ENCODE measurements around the gene PI4KB. TPM values are rescaled to one million over a fixed set of nuclear protein-coding genes. Genes with fewer than 3 reads are reported as not detected.
A peak's percentile ranks its signal among the peaks of the same experiment; 100 is the strongest.

The PI4KB gene
- total RNA-seq, 1 experiment from 2014 or later = 52.7 TPM

DNA sequence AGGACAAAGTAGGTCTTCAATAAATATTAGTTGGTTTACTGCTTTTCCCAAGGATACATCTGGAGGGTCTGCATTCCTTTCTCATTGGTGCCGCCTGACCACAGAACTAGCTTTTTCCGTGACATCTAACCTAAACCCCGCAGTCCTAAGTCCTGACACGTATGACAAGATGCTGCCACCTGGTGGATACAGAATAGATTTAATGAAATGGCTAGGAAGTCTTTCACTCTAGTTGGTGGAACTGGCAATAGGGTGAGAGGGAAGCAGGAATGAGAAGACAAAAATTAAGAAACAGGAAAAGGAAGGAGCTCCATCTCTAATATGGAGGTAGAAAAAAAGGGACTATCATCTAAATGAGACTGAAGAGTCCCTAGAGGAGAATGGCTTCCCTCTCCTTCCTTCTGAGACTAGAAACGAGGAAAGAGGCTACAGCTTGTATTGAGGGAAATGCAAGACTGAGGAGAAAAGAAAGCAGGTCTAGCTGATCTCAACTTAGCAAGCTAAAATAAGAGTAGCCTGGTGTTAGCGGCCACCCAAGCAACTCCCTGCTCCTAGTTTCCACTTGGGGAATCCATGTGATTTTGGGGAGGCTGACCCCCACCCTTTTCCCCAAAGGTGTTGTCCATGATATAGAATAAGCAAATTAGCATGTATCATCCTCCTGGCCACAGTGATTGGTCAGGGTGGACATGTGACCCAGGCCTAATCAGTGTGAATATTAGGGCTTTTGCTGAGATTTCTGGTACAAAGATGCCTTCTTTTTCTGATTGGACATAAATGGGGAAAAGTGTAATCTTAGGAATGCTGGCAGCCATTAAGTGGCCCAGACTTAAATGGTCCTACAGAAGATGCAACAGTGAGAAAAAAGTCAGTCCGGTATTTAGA is 13.9 kb upstream of the PI4KB start:
- no peaks in the 10 kb centered on the region for H3K36me3 Mint-ChIP-seq (ENCODE audit: insufficient read depth, unreplicated experiment)
- TF ChIP-seq CTCF (IDR thresholded peaks at IDR 0.05; ENCODE audit: insufficient read depth in 1 of 2, low read depth in 1 of 2, low read length in 1 of 2, severe bottlenecking in 1 of 2, unreplicated experiment in 1 of 2) = peak; percentile 63 to 69
- H3K9me3 ChIP-seq = no peaks in the 10 kb centered on the region
- H3K27ac Mint-ChIP-seq (ENCODE audit: unreplicated experiment) = peak overlapping the region; percentile 7
- H3K27me3 ChIP-seq (replicated peaks; ENCODE audit: control insufficient read depth, insufficient read depth, low read length) = no peaks in the 10 kb centered on the region
- H3K27me3 Mint-ChIP-seq (ENCODE audit: insufficient read depth, unreplicated experiment) = no peaks in the 10 kb centered on the region
- no peak overlapping the region for H3K4me3 Mint-ChIP-seq (ENCODE audit: unreplicated experiment)
- H3K9me3 Mint-ChIP-seq (ENCODE audit: unreplicated experiment) = no peaks in the 10 kb centered on the region
- no TSS peak for BruUV-seq (replicated peaks)
- no peaks in the 10 kb centered on the region for H3K4me1 ChIP-seq
- peak; percentile 68 to 74 for DNase-seq
- no peak overlapping the region for H3K4me3 ChIP-seq (ENCODE audit: low read depth, low read length)
- no peaks in the 10 kb centered on the region for H3K36me3 ChIP-seq (ENCODE audit: control insufficient read depth, insufficient read depth, low read length)
- ChIA-PET CTCF (interaction anchor here (0.6 to 3.5 kb wide), 19 partner anchors 9 to 394 kb away, joined by 3 to 125 read pairs (median 4); partner anchors contain the start of genes PI4KB, PSMD4 and ZNF687), POLR2A (interaction anchor here (0.6 to 1.3 kb wide), 3 partner anchors 13 to 208 kb away, joined by 4 to 5 read pairs (median 5); partner anchors contain the start of gene PI4KB)
- H3K4me1 Mint-ChIP-seq (ENCODE audit: low read depth, unreplicated experiment) = peaks cover 8% of the 10 kb centered on the region
- intact Hi-C loops (cut with micrococcal nuclease; ENCODE audit: unreplicated experiment) = loop anchor here (1.0 to 10.0 kb wide), 3 partner anchors 40 to 145 kb away; partner anchors contain the start of gene PSMB4

GRCh38 chr1:151336556-151336955 is 9.3 kb upstream of the PI4KB start:
- Mint-ChIP-seq H3K27ac (ENCODE audit: unreplicated experiment) (no peak overlapping the region), H3K9me3 (ENCODE audit: unreplicated experiment) (no peaks in the 10 kb centered on the region), H3K4me3 (ENCODE audit: unreplicated experiment) (no peak overlapping the region), H3K36me3 (ENCODE audit: insufficient read depth, unreplicated experiment) (no peaks in the 10 kb centered on the region), H3K4me1 (ENCODE audit: low read depth, unreplicated experiment) (peaks cover 7% of the 10 kb centered on the region), H3K27me3 (ENCODE audit: insufficient read depth, unreplicated experiment) (no peaks in the 10 kb centered on the region)
- ChIA-PET CTCF (interaction anchor here (0.6 kb wide), 1 partner anchor 54 kb away, joined by 4 read pairs; no protein-coding TSS in a partner anchor), POLR2A (no interaction called here)
- no TSS peak for BruUV-seq (replicated peaks)
- H3K27me3 ChIP-seq (replicated peaks; ENCODE audit: control insufficient read depth, insufficient read depth, low read length) = no peaks in the 10 kb centered on the region
- no peak for DNase-seq
- no peak overlapping the region for H3K4me3 ChIP-seq (ENCODE audit: low read depth, low read length)
- H3K9me3 ChIP-seq = no peaks in the 10 kb centered on the region
- no peak for TF ChIP-seq CTCF (IDR thresholded peaks at IDR 0.05; ENCODE audit: insufficient read depth in 1 of 2, low read depth in 1 of 2, low read length in 1 of 2, severe bottlenecking in 1 of 2, unreplicated experiment in 1 of 2)
- no peaks in the 10 kb centered on the region for H3K36me3 ChIP-seq (ENCODE audit: control insufficient read depth, insufficient read depth, low read length)
- intact Hi-C loops (cut with micrococcal nuclease; ENCODE audit: unreplicated experiment) = no loop called here
- H3K4me1 ChIP-seq = no peaks in the 10 kb centered on the region

DNA sequence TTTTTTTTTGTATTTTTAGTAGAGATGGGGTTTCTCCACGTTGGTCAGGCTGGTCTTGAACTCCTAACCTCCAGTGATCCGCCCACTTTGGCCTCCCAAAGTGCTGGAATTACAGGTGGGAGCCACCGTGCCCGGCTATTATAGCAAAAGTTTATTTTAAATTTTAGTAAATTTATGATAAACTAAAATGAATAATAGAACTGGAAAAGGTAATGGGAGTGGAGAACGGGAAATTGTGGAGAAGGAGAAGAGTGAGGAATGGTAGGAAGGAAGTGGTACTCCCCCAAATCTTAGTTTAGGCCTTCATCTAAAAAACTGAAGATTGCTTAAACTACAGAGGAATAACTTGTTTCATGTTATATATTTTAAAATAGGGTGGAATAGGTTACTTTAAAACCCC is 7.6 kb upstream of the PI4KB start:
- Histone ChIP-seq H3K36me3 (ENCODE audit: control insufficient read depth, insufficient read depth, low read length) (no peaks in the 10 kb centered on the region), H3K4me1 (no peaks in the 10 kb centered on the region), H3K9me3 (no peaks in the 10 kb centered on the region), H3K27me3 (replicated peaks; ENCODE audit: control insufficient read depth, insufficient read depth, low read length) (no peaks in the 10 kb centered on the region), H3K4me3 (ENCODE audit: low read depth, low read length) (no peak overlapping the region)
- ChIA-PET CTCF (no interaction called here), POLR2A (no interaction called here)
- Mint-ChIP-seq H3K27me3 (ENCODE audit: insufficient read depth, unreplicated experiment) (no peaks in the 10 kb centered on the region), H3K9me3 (ENCODE audit: unreplicated experiment) (no peaks in the 10 kb centered on the region), H3K4me1 (ENCODE audit: low read depth, unreplicated experiment) (no peaks in the 10 kb centered on the region), H3K36me3 (ENCODE audit: insufficient read depth, unreplicated experiment) (no peaks in the 10 kb centered on the region), H3K4me3 (ENCODE audit: unreplicated experiment) (no peak overlapping the region), H3K27ac (ENCODE audit: unreplicated experiment) (no peak overlapping the region)
- no peak for TF ChIP-seq CTCF (IDR thresholded peaks at IDR 0.05; ENCODE audit: insufficient read depth in 1 of 2, low read depth in 1 of 2, low read length in 1 of 2, severe bottlenecking in 1 of 2, unreplicated experiment in 1 of 2)
- no TSS peak for BruUV-seq (replicated peaks)
- intact Hi-C loops (cut with micrococcal nuclease; ENCODE audit: unreplicated experiment) = no loop called here
- DNase-seq = no peak

Data from Caco-2 (cell line).